Cardiac fibroblast (primary cell): ENCODE measurements around the gene USP36.
"Not testable (repeated sequence)": the region's sequence is repeated elsewhere in the genome, so short reads cannot be mapped to it uniquely, and the experiment has no call there.

ENCODE experiments used
- DNase-seq, 2 donors: peaks; one replicate each; pipeline versions ENCODE4 v3.0.0 to v3.0.0-alpha.2; 2010; ENCODE audit warnings: low read depth in 2 of 2
- H3K4me3 ChIP-seq, 2 donors: replicated peaks in 1 of 2; 1 replicate in 1 of 2; 2 replicates in 1 of 2; pipeline ENCODE4 v1.5.1; 2011; ENCODE audit warnings: low read depth in 2 of 2, low read length in 2 of 2, mild to moderate bottlenecking in 2 of 2, moderate library complexity in 1 of 2
- TF ChIP-seq, protein P1 (sequence below): IDR thresholded peaks from one replicate; pipeline ENCODE4 v1.5.1; 2011; ENCODE audit warnings: low read depth, mild to moderate bottlenecking, low read length, inconsistent platforms

USP36 gene

DNA sequence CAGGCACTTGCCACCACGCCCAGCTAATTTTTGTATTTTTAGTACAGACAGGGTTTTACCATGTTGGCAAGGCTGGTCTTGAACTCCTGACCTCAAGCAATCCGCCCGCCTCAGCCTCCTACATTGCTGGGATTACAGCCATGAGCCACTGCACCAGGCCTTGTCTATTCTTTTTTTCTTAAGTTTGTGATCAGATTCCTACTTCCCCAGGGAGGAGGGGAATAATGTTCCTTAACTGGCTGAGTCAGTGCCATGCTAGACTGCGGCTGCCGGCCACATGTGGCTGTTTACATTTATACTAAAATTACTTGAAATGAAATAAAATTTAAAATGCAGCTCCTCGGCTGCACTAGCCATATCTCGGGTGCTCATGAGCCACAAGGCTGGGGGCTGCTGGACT lies 27.8 kb upstream of the USP36 start:
- DNase-seq: peak; percentile 49 to 69
- no peak overlapping the region for H3K4me3 ChIP-seq
- TF ChIP-seq, protein P1, sequence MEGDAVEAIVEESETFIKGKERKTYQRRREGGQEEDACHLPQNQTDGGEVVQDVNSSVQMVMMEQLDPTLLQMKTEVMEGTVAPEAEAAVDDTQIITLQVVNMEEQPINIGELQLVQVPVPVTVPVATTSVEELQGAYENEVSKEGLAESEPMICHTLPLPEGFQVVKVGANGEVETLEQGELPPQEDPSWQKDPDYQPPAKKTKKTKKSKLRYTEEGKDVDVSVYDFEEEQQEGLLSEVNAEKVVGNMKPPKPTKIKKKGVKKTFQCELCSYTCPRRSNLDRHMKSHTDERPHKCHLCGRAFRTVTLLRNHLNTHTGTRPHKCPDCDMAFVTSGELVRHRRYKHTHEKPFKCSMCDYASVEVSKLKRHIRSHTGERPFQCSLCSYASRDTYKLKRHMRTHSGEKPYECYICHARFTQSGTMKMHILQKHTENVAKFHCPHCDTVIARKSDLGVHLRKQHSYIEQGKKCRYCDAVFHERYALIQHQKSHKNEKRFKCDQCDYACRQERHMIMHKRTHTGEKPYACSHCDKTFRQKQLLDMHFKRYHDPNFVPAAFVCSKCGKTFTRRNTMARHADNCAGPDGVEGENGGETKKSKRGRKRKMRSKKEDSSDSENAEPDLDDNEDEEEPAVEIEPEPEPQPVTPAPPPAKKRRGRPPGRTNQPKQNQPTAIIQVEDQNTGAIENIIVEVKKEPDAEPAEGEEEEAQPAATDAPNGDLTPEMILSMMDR: no peak

- not testable (repeated sequence) for H3K4me3 ChIP-seq, DNase-seq
Measured at GRCh38 chr17:78867046-78867445, 26.4 kb upstream of the USP36 start.

DNA sequence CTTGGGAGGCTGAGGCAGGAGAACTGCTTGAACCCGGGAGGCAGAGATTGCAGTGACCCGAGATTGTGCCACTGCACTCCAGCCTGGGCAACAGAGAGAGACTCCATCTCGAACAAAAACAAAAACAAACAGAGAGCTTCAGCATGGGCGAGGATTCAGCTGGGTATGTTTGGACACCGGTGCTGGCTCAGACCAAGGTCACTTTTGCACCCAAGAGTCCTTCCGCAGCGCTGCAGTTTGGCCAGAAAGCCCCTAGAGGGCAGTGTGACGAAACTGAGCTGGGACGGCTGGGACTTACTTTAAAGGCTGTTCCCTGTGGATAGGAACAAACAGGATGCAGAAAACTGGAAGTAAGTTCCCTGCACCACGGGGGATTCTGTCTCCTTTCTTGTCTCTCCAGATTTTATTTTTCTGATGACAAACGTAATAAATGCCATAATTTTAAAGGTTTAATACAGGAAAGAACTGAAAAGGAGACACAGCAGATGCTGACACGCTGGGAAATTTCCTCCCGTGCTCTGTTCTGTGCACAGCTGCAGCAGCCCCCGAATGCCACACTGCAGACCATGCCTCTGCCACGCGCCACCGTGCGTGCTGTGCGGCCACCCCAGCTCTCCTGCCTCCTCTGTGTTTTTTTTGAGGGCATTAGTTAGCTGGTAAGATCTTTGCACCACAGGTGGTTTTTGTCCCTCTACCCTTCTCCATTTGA lies 25.2 kb upstream of the USP36 start:
- H3K4me3 ChIP-seq: no peak overlapping the region
- TF ChIP-seq, protein P1: peak; percentile 96
- peak; percentile 83 to 84 for DNase-seq

DNA sequence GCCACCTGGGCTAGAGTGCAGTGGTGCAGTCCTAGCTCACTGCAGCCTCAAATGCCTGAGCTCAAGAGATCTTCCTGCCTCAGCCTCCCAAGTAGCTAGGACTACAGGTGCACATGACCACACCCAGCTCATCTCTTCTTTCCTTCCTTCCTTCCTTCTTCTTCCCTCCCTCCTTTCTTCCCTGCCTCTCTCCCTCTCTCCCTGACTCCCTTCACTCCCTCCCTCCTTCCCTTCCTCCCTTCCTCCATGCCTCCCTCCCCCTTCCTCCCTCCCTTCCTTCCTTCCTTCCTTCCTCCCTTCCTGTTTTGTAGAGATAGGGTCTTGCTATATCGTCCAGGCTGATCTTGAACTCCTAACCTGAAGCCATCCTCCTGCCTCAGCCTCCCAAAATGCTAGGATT lies 23.5 kb upstream of the USP36 start:
- DNase-seq: no peak
- TF ChIP-seq, protein P1: no peak
- H3K4me3 ChIP-seq: no peak overlapping the region

- DNase-seq: peak; percentile 95 to 97
- TF ChIP-seq, protein P1: no peak
Measured at GRCh38 chr17:78862073-78863023, 21.7 kb upstream of the USP36 start.

DNA sequence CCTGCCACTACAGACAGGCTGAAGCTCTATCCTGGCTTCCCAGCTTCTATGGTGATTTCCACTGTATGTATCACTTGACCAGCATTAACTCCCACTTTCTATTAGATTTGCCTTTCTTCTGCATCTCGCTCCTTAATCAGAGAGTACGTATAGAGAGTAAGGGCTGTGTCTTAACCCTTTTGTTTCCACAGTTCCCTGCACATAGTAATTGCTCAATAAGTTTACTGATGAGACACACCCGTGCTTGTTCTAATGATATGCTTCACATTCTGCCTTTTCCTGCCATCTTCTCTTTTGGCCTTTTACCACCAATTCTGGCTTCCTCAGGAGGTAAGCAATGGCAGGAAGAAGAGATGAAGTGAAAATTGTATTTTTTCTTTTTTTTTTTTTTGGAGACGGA lies 20.6 kb upstream of the USP36 start:
- H3K4me3 ChIP-seq: no peak overlapping the region
- DNase-seq: no peak
- TF ChIP-seq, protein P1: no peak

More at GRCh38 chr17:78862073-78863023, 21.7 kb upstream of the USP36 start:
- no peak overlapping the region for H3K4me3 ChIP-seq

DNA sequence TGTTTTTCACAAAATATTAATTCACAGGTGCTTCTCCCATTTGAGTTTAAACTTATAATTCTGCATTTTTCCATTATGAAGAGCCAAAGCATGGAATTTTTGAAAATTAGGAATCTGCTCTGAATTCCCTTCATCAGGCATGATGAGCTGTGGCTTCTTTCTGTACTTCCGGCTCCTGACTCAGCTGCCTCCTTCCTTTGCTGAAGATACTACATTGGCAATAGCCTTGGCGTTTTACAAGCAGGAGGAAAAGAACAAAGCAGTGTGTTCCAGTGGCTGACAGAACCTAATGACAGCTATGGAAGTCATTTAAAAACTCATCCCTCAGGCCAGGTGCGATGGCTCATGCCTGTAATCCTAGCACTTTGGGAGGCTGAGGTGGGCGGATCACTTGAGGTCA lies 18.4 kb upstream of the USP36 start:
- no peak for DNase-seq
- TF ChIP-seq, protein P1: no peak
- H3K4me3 ChIP-seq: no peak overlapping the region
